Endothelial cell of umbilical vein (primary cell): ENCODE results near the gene DAP3. TPM values are rescaled to one million over a fixed set of nuclear protein-coding genes. Genes with fewer than 3 reads are reported as not detected.

Experiments
- BruUV-seq: library from RNA; stranded (reverse); fragments of 400-500 nt; replicated peaks from 2 replicates; lab custom pipeline; 2021; lab: Mats Ljungman, UMichigan
- CTCF ChIA-PET: fragments of 300-600, 350-600 bp; sonication (Branson Sonifier 250); formaldehyde crosslinking; loops from one replicate; lab custom pipeline; 2021; ENCODE audit warnings: antibody characterized with exemption, inconsistent platforms; lab: Charles Lee
- POLR2A ChIA-PET: fragments of 300-600, 350-600 bp; sonication (Branson Sonifier 250); formaldehyde crosslinking; loops from one replicate; lab custom pipeline; 2021; ENCODE audit warnings: antibody characterized with exemption, inconsistent platforms; lab: Charles Lee
- DNase-seq: peaks from one replicate; pipeline ENCODE4 v3.0.0-alpha.2; 2011; ENCODE audit warnings: low read depth, low spot score
- FAIRE-seq: peaks from 2 replicates; lab custom pipeline; 2011; peaks lifted over from hg19 to GRCh38; lab: Jason Lieb, UNC
- H2AFZ ChIP-seq: 2 replicates; pipeline ENCODE4 v1.6.0; 2012; ENCODE audit warnings: low read depth, low read length, control low read depth, inconsistent platforms
- H3K27ac ChIP-seq: 2 replicates; pipeline ENCODE4 v1.5.1; 2011; ENCODE audit warnings: low read depth, mild to moderate bottlenecking, control low read depth, low read length, moderate library complexity; ENCODE audit not compliant: insufficient read depth
- H3K27me3 ChIP-seq, 2 experiments: 2 replicates each; pipeline versions ENCODE4 v1.6.0 to v1.6.1; 2011; ENCODE audit warnings: low read length in 2 of 2, mixed read lengths in 1 of 2; ENCODE audit not compliant: control insufficient read depth in 2 of 2, insufficient read depth in 2 of 2
- H3K36me3 ChIP-seq, 2 experiments: 2 replicates in 1 of 2; 3 replicates in 1 of 2; pipeline ENCODE4 v1.5.1; 2011; ENCODE audit warnings: low read length in 2 of 2, mild to moderate bottlenecking in 1 of 2, moderate library complexity in 1 of 2; ENCODE audit not compliant: control insufficient read depth in 2 of 2, insufficient read depth in 2 of 2; ENCODE audit errors: extremely low read depth in 1 of 2
- H3K4me1 ChIP-seq: 3 replicates; pipeline ENCODE4 v1.5.1; 2011; ENCODE audit warnings: mild to moderate bottlenecking, low read length; ENCODE audit not compliant: control insufficient read depth, insufficient read depth; ENCODE audit errors: extremely low read depth
- H3K4me2 ChIP-seq: 2 replicates; pipeline ENCODE4 v1.6.1; 2011; ENCODE audit warnings: low read length, control low read depth, mixed read lengths; ENCODE audit not compliant: insufficient read depth
- H3K4me3 ChIP-seq, 3 experiments: fragments of 200-600 bp in 1 of 3; sonication (generic), shearing (Covaris generic) in 1 of 3; replicated peaks in 1 of 3; 2 replicates each; pipeline ENCODE4 v1.5.1; 2011 to 2016; ENCODE audit warnings: control low read depth in 3 of 3, low read length in 3 of 3, mild to moderate bottlenecking in 2 of 3, inconsistent platforms in 1 of 3, low read depth in 1 of 3, moderate library complexity in 1 of 3; ENCODE audit not compliant: insufficient read depth in 1 of 3
- H3K79me2 ChIP-seq: 2 replicates; pipeline ENCODE4 v1.6.0; 2012; ENCODE audit warnings: low read length, inconsistent platforms; ENCODE audit not compliant: control insufficient read depth, insufficient read depth
- H3K9ac ChIP-seq: replicated peaks from 2 replicates; pipeline ENCODE3; 2011; ENCODE audit warnings: low read length, control low read depth; ENCODE audit not compliant: insufficient read depth; ENCODE audit errors: extremely low read depth
- H3K9me1 ChIP-seq: replicated peaks from 3 replicates; pipeline ENCODE4 v1.6.0; 2011; ENCODE audit warnings: mild to moderate bottlenecking, low read length; ENCODE audit not compliant: control insufficient read depth, insufficient read depth; ENCODE audit errors: extremely low read depth
- H3K9me3 ChIP-seq: replicated peaks from 2 replicates; pipeline ENCODE4 v1.5.1; 2012; ENCODE audit warnings: low read length, inconsistent platforms; ENCODE audit not compliant: control insufficient read depth, insufficient read depth
- H4K20me1 ChIP-seq: replicated peaks from 2 replicates; pipeline ENCODE3; 2011; ENCODE audit warnings: mild to moderate bottlenecking, low read length; ENCODE audit not compliant: control insufficient read depth, insufficient read depth; ENCODE audit errors: extremely low read depth
- CTCF ChIP-seq, 2 donors: IDR thresholded peaks; 1 replicate in 1 of 2; 2 replicates in 1 of 2; pipeline ENCODE4 v1.5.1; 2011; ENCODE audit warnings: low read length in 2 of 2, mild to moderate bottlenecking in 2 of 2, moderate library complexity in 2 of 2, control low read depth in 1 of 2, inconsistent platforms in 1 of 2, low read depth in 1 of 2; ENCODE audit not compliant: insufficient read depth in 1 of 2; ENCODE audit errors: extremely low read depth in 1 of 2
- EZH2 ChIP-seq: IDR thresholded peaks from 2 replicates; pipeline ENCODE4 v1.6.1; 2012; ENCODE audit warnings: borderline replicate concordance, low read depth, mild to moderate bottlenecking, moderate library complexity, low read length, inconsistent platforms; ENCODE audit not compliant: severe bottlenecking
- FOS ChIP-seq: IDR thresholded peaks from 2 replicates; pipeline ENCODE4 v1.6.1; 2011; ENCODE audit warnings: mild to moderate bottlenecking, low read length, moderate library complexity, borderline replicate concordance; ENCODE audit not compliant: insufficient read depth
- GATA2 ChIP-seq: IDR thresholded peaks from 2 replicates; pipeline ENCODE4 v1.7.0; 2011; ENCODE audit warnings: low read depth, mild to moderate bottlenecking, moderate library complexity, mixed read lengths, low read length; ENCODE audit not compliant: insufficient read length, insufficient read depth
- JUN ChIP-seq: IDR thresholded peaks from 2 replicates; pipeline ENCODE4 v1.6.1; 2011; ENCODE audit warnings: borderline replicate concordance, low read depth; ENCODE audit not compliant: insufficient read length, insufficient read depth
- MAX ChIP-seq: IDR thresholded peaks from 2 replicates; pipeline ENCODE4 v1.6.1; 2011; ENCODE audit not compliant: insufficient read depth, insufficient read length
- MYC ChIP-seq: IDR thresholded peaks from one replicate; pipeline ENCODE4 v1.6.1; 2011; ENCODE audit warnings: mild to moderate bottlenecking, low read depth, low read length
- POLR2A ChIP-seq: IDR thresholded peaks from 2 replicates; pipeline ENCODE4 v1.6.1; 2012; ENCODE audit warnings: low read depth, mild to moderate bottlenecking, control low read depth, low read length
- POLR2AphosphoS5 ChIP-seq: IDR thresholded peaks from 2 replicates; pipeline ENCODE4 v1.6.1; 2012; ENCODE audit warnings: low read depth, mild to moderate bottlenecking, control low read depth, low read length, moderate library complexity; ENCODE audit not compliant: insufficient read depth
- dilution Hi-C: fragments of 300-500 bp; cut with MboI; formaldehyde crosslinking; loops from one replicate; pipeline ENCODE4 v1.15.0; 2019; ENCODE audit warnings: low sequenced_read_pairs; ENCODE audit not compliant: extremely low pct_ligation_motif_present
- intact Hi-C: fragments of 100-400 bp; cut with micrococcal nuclease; formaldehyde crosslinking; loops from one replicate; pipeline ENCODE4 v1.10.0; 2022
- polyA plus RNA-seq, 4 experiments: library from polyadenylated mRNA; depleted of rRNA in 3 of 4; stranded (reverse) in 3 of 4; unstranded in 1 of 4; fragments of >200 nt; gene quantifications; 2 replicates each; pipeline versions ENCODE4 v1.2.1 to v1.2.3, GENCODE V29; 2011 to 2012; ENCODE audit warnings: missing spikeins in 1 of 4
- total RNA-seq: library from RNA; stranded (reverse); gene quantifications from 2 replicates; pipeline ENCODE4 v1.2.3, GENCODE V29; 2021

The DAP3 gene
- total and polyA plus RNA-seq, 2 donors (not counting 3 experiments of a cell fraction or from before 2014, with no cell fraction given), result 86.5 to 104 TPM

- Histone ChIP-seq H3K9me3 (no peaks in the 10 kb centered on the region), H3K4me1 (no peaks in the 10 kb centered on the region), H3K4me3 (no peak overlapping the region), H3K79me2 (no peaks in the 10 kb centered on the region), H3K27me3 (no peaks in the 10 kb centered on the region), H4K20me1 (no peaks in the 10 kb centered on the region), H3K4me2 (no peak overlapping the region), H3K27ac (no peak overlapping the region), H3K36me3 (peaks cover 4 to 20% of the 10 kb centered on the region in 2 experiments), H3K9me1 (no peaks in the 10 kb centered on the region), H3K9ac (no peak overlapping the region), H2AFZ (no peak overlapping the region)
- POLR2A ChIA-PET, result no interaction called here
- DNase-seq (no peak), FAIRE-seq (no peak)
- intact Hi-C loops, result no loop called here
- dilution Hi-C loops, result no loop called here
- TF ChIP-seq EZH2, result no peak
- TF ChIP-seq MYC, result no peak
- TF ChIP-seq FOS, result no peak
- no peak for TF ChIP-seq GATA2
- no peak for TF ChIP-seq POLR2AphosphoS5
- TF ChIP-seq MAX, result no peak
- TF ChIP-seq CTCF (IDR thresholded peaks at IDR 0.05; ENCODE audit: extremely low read depth in 1 of 2, insufficient read depth in 1 of 2, low read depth in 1 of 2, low read length in 2 of 2), result no peak
- TF ChIP-seq POLR2A, result no peak
- TF ChIP-seq JUN, result no peak
- CTCF ChIA-PET, result no interaction called here
- no TSS peak for BruUV-seq
Measured at GRCh38 chr1:155776414-155776813, 87.5 kb downstream of the DAP3 start.
